NCI-H1436 (cell line): ENCODE measurements around the gene PES1.
"Not testable (repeated sequence)": the region's sequence is repeated elsewhere in the genome, so short reads cannot be mapped to it uniquely, and the experiment has no call there.

ENCODE experiments used
- DNase-seq: peaks from one replicate; lab custom pipeline; 2025; lab: John Stamatoyannopoulos, UW

PES1 gene

GRCh38 chr22:30607939-30608338 lies 16.2 kb upstream of the PES1 start:
- DNase-seq, result no peak

- no peak for DNase-seq
These were observed 15.7 kb upstream of the PES1 start for GRCh38 chr22:30607300-30607930.

DNA sequence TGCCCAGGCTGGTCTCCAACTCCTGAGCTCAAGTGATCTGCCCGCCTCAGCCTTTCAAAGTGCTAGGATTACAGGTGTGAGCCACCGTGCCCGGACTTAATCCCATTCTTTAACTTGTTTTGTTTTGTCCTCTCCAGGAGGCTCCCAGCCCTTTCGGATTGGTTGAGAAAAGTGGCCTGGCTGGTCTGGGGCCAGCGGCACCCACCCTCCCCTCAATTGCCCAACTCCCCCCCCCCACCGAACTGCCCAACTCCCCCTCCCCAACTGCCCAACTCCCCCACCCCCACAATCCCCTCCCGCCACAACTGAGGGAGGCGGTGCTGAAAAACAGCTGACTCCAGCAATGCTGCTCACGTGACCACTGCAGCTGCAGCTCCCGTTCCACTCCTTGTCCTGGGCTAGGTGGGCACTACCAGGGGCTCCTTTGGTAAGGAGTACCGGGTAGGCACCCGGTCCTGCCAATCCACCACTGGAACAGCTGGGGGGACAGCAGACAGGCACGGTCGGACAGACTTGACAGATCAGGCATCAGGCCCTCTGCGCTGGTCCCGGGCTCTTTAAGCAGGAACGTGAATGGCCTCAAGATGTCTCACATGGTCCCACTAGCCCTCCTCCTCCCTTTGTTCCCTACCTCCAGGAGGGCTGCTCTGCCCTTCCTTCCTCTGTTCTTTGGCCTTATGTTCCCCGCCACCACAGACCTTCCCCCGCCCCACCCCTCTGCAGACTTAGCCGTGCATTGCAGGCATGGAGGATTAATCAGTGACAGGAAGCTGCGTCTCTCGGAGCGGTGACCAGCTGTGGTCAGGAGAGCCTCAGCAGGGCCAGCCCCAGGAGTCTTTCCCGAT lies 15.0 kb upstream of the PES1 start, which contains the start of gene TCN2:
Gene TCN2 (plus strand): TSS at position 720 of the 845 bp plus-strand sequence. CDS start 158 bp downstream, outside the sequence.
- DNase-seq, result peak; percentile 36

- DNase-seq, result peak; percentile 17
These were observed 13.9 kb upstream of the PES1 start for GRCh38 chr22:30605449-30606110.

GRCh38 chr22:30604723-30605122 lies 13.0 kb upstream of the PES1 start:
- no peak for DNase-seq

- no peak for DNase-seq
These were observed 12.1 kb upstream of the PES1 start for GRCh38 chr22:30603801-30604200.

DNA sequence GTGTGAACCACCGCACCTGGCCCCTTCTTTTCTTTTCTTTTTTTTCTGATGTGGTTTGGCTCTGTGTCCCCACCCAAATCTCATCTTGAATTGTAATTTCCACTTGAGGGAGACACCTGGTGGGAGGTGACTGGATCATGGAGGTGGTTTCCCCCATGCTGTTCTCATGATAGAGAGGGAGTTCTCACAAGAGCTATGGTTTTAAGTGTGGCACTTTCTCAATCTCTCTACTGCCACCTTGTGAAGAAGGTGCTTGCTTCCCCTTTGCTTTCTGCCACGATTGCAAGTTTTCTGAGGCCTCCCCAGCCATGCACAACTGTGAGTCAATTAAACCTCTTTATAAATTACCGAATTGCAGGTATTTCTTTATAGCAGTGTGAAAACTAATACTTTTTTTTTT lies 10.3 kb upstream of the PES1 start:
- DNase-seq, result peak; percentile 32

DNA sequence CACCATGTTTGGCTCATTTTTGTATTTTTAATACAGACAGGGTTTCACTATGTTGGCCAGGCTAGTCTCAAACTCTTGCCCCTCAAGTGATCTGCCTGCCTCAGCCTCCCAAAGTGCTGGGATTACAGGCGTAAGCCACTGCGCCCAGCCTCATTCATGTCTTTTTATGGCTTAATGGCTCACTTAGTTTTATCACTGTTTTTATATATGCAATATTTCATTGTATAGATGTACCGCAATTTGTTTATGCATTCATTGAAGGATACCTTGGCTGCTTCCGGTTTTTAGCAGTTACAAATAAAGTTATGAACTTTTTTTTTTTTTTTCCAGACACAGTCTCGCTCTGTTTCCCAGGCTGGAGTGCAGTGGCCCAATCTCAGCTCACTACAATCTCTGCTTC lies 9.8 kb upstream of the PES1 start:
- no peak for DNase-seq

DNA sequence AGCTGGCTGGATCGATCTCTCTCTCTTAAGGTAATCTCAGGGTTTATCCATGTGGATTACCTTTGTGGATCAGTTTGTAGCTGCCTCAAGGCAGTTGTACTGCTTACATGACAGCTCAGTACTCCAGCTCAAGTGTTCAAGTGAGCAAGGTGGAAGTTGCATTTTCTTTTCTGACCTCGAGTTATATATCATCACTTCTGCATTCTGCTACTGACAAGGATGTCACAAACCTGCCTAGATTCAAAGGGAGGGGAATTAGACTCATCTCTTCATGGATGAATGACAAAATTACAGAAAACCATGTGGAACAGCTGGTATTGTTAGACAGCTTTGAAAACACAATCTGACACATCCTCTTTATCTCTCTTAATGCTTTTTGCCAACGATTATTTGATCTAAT lies 9.2 kb upstream of the PES1 start:
- DNase-seq, result no peak

GRCh38 chr22:30598986-30599385 lies 7.3 kb upstream of the PES1 start:
- no peak for DNase-seq

- DNase-seq, result no peak
These were observed 5.2 kb upstream of the PES1 start for GRCh38 chr22:30596886-30597285.

GRCh38 chr22:30596199-30596598 lies 4.5 kb upstream of the PES1 start:
- no peak for DNase-seq

GRCh38 chr22:30592360-30592713 lies 627 bp upstream of the PES1 start:
- DNase-seq, result not testable (repeated sequence)

- no peak for DNase-seq
These were observed 521 bp downstream of the PES1 start for GRCh38 chr22:30591191-30591587.

GRCh38 chr22:30586414-30586813 lies 5.3 kb downstream of the PES1 start:
- DNase-seq, result no peak

- no peak for DNase-seq
These were observed 7.3 kb downstream of the PES1 start for GRCh38 chr22:30584441-30584840.

GRCh38 chr22:30582788-30583545 lies 8.7 kb downstream of the PES1 start:
- DNase-seq, result no peak

DNA sequence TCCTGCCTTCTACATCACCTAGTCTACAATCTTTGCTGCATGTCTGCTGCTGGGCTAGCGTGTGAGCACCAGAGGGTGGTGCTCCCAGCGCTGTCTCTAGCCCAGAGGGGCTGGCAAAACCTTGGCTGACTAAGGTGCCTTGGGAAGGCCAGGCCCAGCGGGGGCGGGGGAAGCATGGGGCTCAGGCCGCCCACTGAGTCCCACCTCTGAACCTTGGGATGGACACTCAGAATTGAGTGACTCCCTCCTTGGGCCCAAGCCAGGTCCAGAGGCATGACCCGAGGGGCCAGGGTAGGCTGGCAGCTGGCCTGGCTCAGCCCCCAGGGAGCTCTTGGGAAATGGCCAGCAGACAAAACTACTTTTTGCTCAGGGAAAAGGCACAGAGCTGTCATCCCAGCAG lies 9.7 kb downstream of the PES1 start:
- DNase-seq, result no peak

GRCh38 chr22:30580896-30581295 lies 10.8 kb downstream of the PES1 start:
- no peak for DNase-seq

DNA sequence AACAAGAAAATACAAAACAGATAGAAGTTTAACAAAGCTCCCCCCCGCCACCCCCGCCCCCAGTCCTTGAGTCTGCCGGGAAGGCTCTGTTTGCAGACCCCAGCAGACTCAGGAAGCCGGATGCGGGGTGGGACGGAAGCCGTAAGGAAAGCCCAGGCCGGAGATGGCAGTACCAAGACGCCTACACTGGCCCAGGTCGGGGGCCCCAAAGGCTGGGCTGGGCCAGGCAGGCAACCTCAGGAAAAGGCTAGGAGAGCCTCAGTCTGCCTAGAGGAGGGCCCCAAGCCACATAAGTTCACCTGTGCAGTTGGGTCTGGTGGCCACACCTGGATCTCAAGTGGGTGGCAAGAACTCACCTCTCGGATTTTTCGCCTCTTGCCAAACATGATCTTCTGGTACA lies 13.2 kb downstream of the PES1 start:
- DNase-seq, result no peak

DNA sequence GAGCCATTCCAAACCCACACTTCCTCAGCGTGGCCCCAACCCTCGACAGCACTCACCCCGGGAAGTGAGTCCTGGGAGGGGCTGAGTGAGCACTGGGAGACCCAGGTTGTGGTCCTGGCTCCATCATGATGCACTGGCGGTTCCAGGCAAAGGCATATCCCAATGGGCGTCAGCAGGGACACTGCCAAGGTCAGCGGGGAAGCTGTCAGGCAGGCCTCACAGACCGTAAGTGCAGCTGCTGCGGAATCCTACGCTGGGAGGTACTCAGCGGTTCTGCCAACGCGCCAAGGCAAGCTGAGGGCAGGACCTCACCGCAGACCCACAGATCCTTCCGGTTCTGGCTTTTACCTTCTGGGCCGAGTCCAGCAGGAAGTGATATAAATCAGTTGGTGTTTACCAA lies 15.9 kb downstream of the PES1 start:
- DNase-seq, result no peak

GRCh38 chr22:30574997-30575671 lies 16.6 kb downstream of the PES1 start:
- no peak for DNase-seq
